ENCODE measurements around the gene NPBWR2. TPM values are rescaled to one million over a fixed set of nuclear protein-coding genes. Genes with fewer than 3 reads are reported as not detected.
"Not testable (repeated sequence)": the region's sequence is repeated elsewhere in the genome, so short reads cannot be mapped to it uniquely, and the experiment has no call there.

Gene NPBWR2
- total and polyA plus RNA-seq, 9 of the 15 experiments (the other 6 are each of a cell fraction or from before 2014, with no cell fraction given), result not detected

DNA sequence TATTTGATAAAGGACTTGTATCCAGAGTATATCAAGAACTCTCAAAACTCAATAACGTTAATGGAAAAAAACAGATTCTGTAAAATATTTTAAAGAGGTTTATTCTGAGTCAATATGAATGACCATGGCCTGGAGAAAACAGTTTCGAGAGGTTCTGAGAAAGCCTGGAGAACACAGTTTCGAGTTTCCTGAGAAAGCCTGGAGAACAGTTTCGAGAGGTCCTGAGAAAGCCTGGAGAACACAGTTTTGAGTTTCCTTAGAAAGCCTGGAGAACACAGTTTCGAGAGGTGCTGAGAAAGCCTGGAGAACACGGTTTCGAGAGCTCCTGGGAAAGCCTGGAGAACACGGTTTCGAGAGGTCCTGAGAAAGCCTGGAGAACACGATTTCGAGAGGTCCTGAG, 15.6 kb upstream of the NPBWR2 start:
- H3K27ac ChIP-seq (ENCODE audit: extremely low read depth, low read depth, low read length); H3K9me3 ChIP-seq (replicated peaks; ENCODE audit: control insufficient read depth, insufficient read depth, low read depth, low read length); H3K79me2 ChIP-seq (ENCODE audit: control insufficient read depth, insufficient read depth, low read length); H3K36me3 ChIP-seq (ENCODE audit: control insufficient read depth, insufficient read depth, low read length); BruUV-seq (replicated peaks); H3K9ac ChIP-seq (ENCODE audit: insufficient read depth in 1 of 2, low read depth in 2 of 2, low read length in 2 of 2); CTCF ChIA-PET (ENCODE audit: low intra/inter-chr PET ratio); ATAC-seq; H3K4me2 ChIP-seq (ENCODE audit: insufficient read depth, low read length); H3K4me3 ChIP-seq; H4K20me1 ChIP-seq (replicated peaks; ENCODE audit: control insufficient read depth, insufficient read depth, low read length); FAIRE-seq; DNase-seq (ENCODE audit: extremely low read depth in 1 of 4, low spot score in 3 of 4); in situ Hi-C loops (cut with MboI); H3K9me1 ChIP-seq (ENCODE audit: control insufficient read depth, insufficient read depth, low read length); H2AFZ ChIP-seq (ENCODE audit: low read depth, low read length): not testable (repeated sequence)
- H3K27me3 ChIP-seq (ENCODE audit: control insufficient read depth in 2 of 2, insufficient read depth in 2 of 2, low read length in 2 of 2), result peaks cover 0 to 14% of the 10 kb centered on the region in 2 experiments; a peak in 2 of 5 replicates
- peaks cover 3 to 10% of the 10 kb centered on the region in 2 experiments; a peak in 2 of 5 replicates for H3K4me1 ChIP-seq (replicated peaks in 1 of 2; ENCODE audit: control insufficient read depth in 2 of 2, insufficient read depth in 2 of 2, low read length in 2 of 2)
- POLR2A ChIA-PET, result interaction anchor here (1.2 kb wide), 1 partner anchor 15 kb away, joined by 3 read pairs; no protein-coding TSS in a partner anchor
- WGBS (ENCODE audit: insufficient coverage, low coverage, missing lambda C conversion rate), result 3% methylated on average over 11 of the region's 11 CpGs
- intact Hi-C loops (cut with micrococcal nuclease), result loop anchor here (5.0 kb wide), 1 partner anchor 86 kb away; the partner anchor contains the start of gene C20orf204

DNA sequence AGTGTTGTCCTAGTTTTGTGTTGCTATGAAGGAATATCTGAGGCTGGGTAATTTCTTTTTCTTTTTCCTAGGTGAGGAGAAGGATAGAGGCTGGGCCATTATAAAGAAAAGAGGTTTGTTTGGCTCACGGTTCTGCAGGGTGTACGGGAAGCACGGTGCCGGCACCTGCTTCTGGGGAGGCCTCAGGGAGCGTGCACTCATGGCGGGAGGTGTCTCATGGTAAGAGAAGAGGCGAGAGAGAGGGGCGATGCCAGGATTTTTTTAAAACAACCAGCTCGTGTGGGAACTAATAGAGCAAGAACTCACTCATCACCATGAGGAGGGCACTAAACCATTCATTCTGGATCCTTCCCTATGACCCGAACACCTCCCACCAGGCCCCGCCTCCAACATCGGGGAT, 14.2 kb upstream of the NPBWR2 start:
- no peaks in the 10 kb centered on the region for H3K9me1 ChIP-seq (ENCODE audit: control insufficient read depth, insufficient read depth, low read length)
- in situ Hi-C loops (cut with MboI) (no loop called here), intact Hi-C loops (cut with micrococcal nuclease) (loop anchor here (5.0 kb wide), 1 partner anchor 84 kb away; the partner anchor contains the start of gene C20orf204)
- TF ChIP-seq, protein P1, sequence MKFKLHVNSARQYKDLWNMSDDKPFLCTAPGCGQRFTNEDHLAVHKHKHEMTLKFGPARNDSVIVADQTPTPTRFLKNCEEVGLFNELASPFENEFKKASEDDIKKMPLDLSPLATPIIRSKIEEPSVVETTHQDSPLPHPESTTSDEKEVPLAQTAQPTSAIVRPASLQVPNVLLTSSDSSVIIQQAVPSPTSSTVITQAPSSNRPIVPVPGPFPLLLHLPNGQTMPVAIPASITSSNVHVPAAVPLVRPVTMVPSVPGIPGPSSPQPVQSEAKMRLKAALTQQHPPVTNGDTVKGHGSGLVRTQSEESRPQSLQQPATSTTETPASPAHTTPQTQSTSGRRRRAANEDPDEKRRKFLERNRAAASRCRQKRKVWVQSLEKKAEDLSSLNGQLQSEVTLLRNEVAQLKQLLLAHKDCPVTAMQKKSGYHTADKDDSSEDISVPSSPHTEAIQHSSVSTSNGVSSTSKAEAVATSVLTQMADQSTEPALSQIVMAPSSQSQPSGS (CRISPR knock-in tag; IDR thresholded peaks at IDR 0.05), result no peak
- TF ChIP-seq HMGN3 (IDR thresholded peaks at IDR 0.05; ENCODE audit: borderline replicate concordance, extremely low read depth, insufficient read length, low read depth, low read length) (no peak), FOXJ2 (tag; IDR thresholded peaks at IDR 0.05) (no peak), SNRNP70 (optimal IDR thresholded peaks at IDR 0.05; ENCODE audit: low read depth, low read length) (no peak), HDAC1 (IDR thresholded peaks at IDR 0.05) (no peak), LEF1 (IDR thresholded peaks at IDR 0.05) (no peak), FOS (IDR thresholded peaks at IDR 0.05; ENCODE audit: extremely low read depth, insufficient read length) (no peak), GATAD2B (IDR thresholded peaks at IDR 0.05; ENCODE audit: borderline replicate concordance) (no peak), TOE1 (IDR thresholded peaks at IDR 0.05; ENCODE audit: borderline replicate concordance) (no peak), TOE1 (CRISPR knock-in tag; IDR thresholded peaks at IDR 0.05; ENCODE audit: borderline replicate concordance, low read depth) (no peak)
- TF ChIP-seq, protein P2, sequence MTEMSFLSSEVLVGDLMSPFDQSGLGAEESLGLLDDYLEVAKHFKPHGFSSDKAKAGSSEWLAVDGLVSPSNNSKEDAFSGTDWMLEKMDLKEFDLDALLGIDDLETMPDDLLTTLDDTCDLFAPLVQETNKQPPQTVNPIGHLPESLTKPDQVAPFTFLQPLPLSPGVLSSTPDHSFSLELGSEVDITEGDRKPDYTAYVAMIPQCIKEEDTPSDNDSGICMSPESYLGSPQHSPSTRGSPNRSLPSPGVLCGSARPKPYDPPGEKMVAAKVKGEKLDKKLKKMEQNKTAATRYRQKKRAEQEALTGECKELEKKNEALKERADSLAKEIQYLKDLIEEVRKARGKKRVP (CRISPR knock-in tag; IDR thresholded peaks at IDR 0.05), result no peak
- FAIRE-seq (no peak), DNase-seq (ENCODE audit: extremely low read depth in 1 of 4, low spot score in 3 of 4) (no peak), ATAC-seq (no peak)
- 13% methylated on average over 12 of the region's 12 CpGs for WGBS (ENCODE audit: insufficient coverage, low coverage, missing lambda C conversion rate)
- no peak overlapping the region for H3K9ac ChIP-seq (ENCODE audit: insufficient read depth in 1 of 2, low read depth in 2 of 2, low read length in 2 of 2)
- no peak overlapping the region for H3K27ac ChIP-seq (ENCODE audit: extremely low read depth, low read depth, low read length)
- peaks cover under 1% of the 10 kb centered on the region; the same call in 1 of the 2 replicates for H4K20me1 ChIP-seq (replicated peaks; ENCODE audit: control insufficient read depth, insufficient read depth, low read length)
- CTCF ChIA-PET (ENCODE audit: low intra/inter-chr PET ratio), result interaction anchor here (2.3 kb wide), 1 partner anchor 39 kb away, joined by 14 read pairs; the partner anchor contains the start of gene LKAAEAR1
- H3K79me2 ChIP-seq (ENCODE audit: control insufficient read depth, insufficient read depth, low read length), result no peaks in the 10 kb centered on the region
- no peak overlapping the region for H3K4me3 ChIP-seq
- no peaks in the 10 kb centered on the region for H3K36me3 ChIP-seq (ENCODE audit: control insufficient read depth, insufficient read depth, low read length)
- BruUV-seq (replicated peaks), result no TSS peak
- no peak overlapping the region for H2AFZ ChIP-seq (ENCODE audit: low read depth, low read length)
- H3K4me1 ChIP-seq (replicated peaks in 1 of 2; ENCODE audit: control insufficient read depth in 2 of 2, insufficient read depth in 2 of 2, low read length in 2 of 2), result peaks cover 3 to 13% of the 10 kb centered on the region in 2 experiments; a peak in 2 of 5 replicates
- POLR2A ChIA-PET, result interaction anchor here (0.6 to 1.2 kb wide), 2 partner anchors 17 to 19 kb away, joined by 3 read pairs; no protein-coding TSS in a partner anchor
- H3K27me3 ChIP-seq (ENCODE audit: control insufficient read depth in 2 of 2, insufficient read depth in 2 of 2, low read length in 2 of 2), result peaks cover 0 to 14% of the 10 kb centered on the region in 2 experiments; a peak in 2 of 5 replicates
- no peaks in the 10 kb centered on the region for H3K9me3 ChIP-seq (replicated peaks; ENCODE audit: control insufficient read depth, insufficient read depth, low read depth, low read length)
- H3K4me2 ChIP-seq (ENCODE audit: insufficient read depth, low read length), result no peak overlapping the region
